Erythroblast (primary cell): Measurements from ENCODE around the gene SP3.

Experiments
- DNase-seq, 2 experiments: peaks; one replicate each; lab custom pipeline; 2025; lab: John Stamatoyannopoulos, UW
- GATA1 ChIP-seq: IDR thresholded peaks from 2 replicates; pipeline ENCODE4 v1.6.1; 2011; ENCODE audit warnings: low read depth, mild to moderate bottlenecking, control low read depth, low read length, moderate library complexity
- POLR2A ChIP-seq: IDR thresholded peaks from 2 replicates; pipeline ENCODE4 v1.6.1; 2011; ENCODE audit warnings: mild to moderate bottlenecking, low read length

Gene SP3

GRCh38 chr2:174003720-174004695 lies 38.8 kb upstream of the SP3 start:
- TF ChIP-seq POLR2A: no peak
- TF ChIP-seq GATA1: no peak
- no peak for DNase-seq

DNA sequence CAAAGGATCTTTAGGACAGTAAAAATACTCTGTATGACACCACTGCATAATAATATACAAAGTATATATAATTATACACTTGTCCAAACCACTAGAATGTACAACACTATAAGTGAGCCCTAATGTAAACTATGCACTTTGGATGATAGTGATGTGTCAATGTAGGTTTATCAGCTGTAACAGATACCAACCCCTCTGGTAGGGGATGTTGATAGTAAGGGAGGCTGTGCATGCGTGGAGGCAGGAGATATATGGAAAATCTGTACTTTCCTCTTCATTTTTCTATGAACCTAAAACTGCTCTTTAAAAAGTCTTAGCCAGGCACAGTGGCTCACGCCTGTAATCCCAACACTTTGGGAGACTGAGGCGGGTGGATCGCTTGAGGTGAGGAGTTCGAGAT lies 37.5 kb upstream of the SP3 start:
- TF ChIP-seq POLR2A (no peak), GATA1 (no peak)

DNA sequence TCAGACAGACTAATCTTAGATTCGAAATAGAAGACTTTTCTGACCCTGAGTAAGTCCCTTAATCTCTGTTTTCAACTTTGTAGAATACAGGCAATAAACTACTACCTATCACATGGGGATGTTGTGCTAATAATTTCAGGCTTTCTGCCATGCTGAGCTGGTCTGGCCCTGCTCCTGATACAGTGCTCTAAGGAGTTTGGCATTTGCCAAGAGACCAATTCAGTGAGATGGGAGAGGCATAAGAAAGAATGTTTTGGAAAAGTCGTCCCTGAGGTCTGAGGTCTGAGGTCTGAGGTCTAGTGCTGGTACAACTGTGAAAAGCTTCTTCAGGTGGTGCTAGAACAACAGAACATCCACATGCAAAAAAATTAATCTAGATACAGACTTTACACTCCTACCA lies 35.9 kb upstream of the SP3 start:
- DNase-seq: no peak
- no peak for TF ChIP-seq GATA1
- no peak for TF ChIP-seq POLR2A

More for the DNA sequence above, 37.5 kb upstream of the SP3 start:
- DNase-seq: peak; percentile 46 to 74

DNA sequence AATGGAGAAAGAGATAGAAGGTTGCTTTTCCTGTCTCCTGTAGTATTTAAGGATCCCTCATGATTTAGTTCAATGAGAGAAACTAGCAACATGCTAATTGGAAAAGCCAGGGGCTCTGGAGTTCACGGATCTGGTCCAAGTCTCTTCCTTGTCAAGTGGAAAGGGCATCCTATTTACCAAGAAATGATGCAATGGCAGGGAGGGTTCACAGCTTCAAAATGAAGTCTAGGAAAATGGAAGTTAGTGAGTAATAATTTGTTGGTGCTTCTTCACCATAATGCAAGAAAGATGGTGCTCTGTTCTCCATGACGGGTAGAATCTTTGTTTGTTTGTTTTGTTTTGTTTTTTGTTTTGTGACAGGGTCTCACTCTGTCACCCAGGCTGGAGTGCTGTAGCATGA lies 34.6 kb upstream of the SP3 start:
- TF ChIP-seq POLR2A: no peak
- TF ChIP-seq GATA1: no peak
- no peak for DNase-seq

DNA sequence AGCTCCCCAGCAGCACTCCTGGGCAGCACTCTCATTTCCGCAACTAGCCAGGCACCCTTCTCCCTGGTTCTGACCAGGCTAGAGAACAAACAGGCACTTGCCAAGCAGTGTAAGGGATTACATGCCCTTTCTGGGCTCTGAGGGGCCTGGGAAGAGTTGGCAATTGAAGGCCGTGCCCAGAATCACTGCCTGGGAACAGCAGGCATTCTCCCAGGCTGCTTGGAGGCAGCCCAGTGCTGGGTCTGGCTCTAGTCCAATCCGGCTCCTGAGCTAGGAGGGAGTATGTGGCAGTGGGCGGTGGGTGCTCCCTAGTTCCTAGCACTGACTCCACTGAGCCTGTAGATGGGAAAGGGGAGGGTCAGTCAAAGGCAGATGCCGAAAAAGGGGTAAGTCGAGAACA lies 34.1 kb upstream of the SP3 start:
- TF ChIP-seq GATA1 (no peak), POLR2A (no peak)
- DNase-seq: no peak

GRCh38 chr2:173998386-173998785 lies 33.2 kb upstream of the SP3 start:
- DNase-seq: no peak

GRCh38 chr2:173997753-173998152 lies 32.6 kb upstream of the SP3 start:
- TF ChIP-seq GATA1: no peak
- no peak for TF ChIP-seq POLR2A
- DNase-seq: no peak

More at GRCh38 chr2:173998386-173998785, 33.2 kb upstream of the SP3 start:
- TF ChIP-seq GATA1: no peak
- no peak for TF ChIP-seq POLR2A

GRCh38 chr2:173997269-173997668 lies 32.1 kb upstream of the SP3 start:
- TF ChIP-seq GATA1: no peak
- TF ChIP-seq POLR2A: no peak
- DNase-seq: no peak

DNA sequence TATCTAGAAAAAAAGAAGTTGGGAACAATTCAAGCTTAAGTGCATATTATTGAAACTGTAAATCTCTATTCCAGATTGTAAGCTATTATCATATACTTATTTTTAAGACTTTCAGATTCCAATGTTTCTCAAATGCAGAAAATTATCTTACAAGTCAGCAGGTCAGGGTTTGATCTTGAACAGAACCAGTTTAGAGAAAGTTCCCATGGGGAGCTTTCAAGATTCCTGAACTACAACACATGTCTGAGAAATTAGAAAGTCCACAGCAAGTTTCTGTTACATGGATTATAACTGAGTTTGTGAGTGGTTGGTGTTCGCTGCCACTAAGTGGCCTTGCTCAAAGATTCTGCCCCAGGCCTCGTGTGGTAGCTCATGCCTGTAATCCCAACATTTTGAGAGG lies 31.6 kb upstream of the SP3 start:
- TF ChIP-seq GATA1 (no peak), POLR2A (no peak)
- no peak for DNase-seq

DNA sequence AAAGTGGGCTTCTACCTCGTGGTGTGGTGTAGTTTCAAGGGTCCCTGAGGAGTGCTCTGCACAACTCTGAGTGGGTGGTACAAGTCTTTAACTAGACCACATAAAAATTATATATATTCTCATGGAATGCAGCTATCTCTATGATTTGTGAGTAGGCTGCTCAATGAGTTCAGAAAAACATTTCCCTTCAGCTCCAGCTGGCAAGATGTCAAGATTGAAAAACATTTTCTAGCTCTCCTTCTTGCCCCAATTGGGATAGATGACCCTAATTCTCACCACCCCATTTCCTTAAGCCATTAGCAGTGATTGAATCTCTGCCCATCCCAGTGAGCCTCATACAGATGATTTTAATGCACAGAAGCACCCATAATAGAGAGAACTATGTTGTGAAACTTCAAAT lies 28.3 kb upstream of the SP3 start:
- TF ChIP-seq GATA1 (no peak), POLR2A (no peak)
- DNase-seq: no peak

GRCh38 chr2:173991856-173992588 lies 26.8 kb upstream of the SP3 start:
- no peak for TF ChIP-seq GATA1
- no peak for TF ChIP-seq POLR2A
- DNase-seq: no peak

GRCh38 chr2:173990970-173991819 lies 26.0 kb upstream of the SP3 start:
- no peak for DNase-seq
- TF ChIP-seq GATA1 (no peak), POLR2A (no peak)

DNA sequence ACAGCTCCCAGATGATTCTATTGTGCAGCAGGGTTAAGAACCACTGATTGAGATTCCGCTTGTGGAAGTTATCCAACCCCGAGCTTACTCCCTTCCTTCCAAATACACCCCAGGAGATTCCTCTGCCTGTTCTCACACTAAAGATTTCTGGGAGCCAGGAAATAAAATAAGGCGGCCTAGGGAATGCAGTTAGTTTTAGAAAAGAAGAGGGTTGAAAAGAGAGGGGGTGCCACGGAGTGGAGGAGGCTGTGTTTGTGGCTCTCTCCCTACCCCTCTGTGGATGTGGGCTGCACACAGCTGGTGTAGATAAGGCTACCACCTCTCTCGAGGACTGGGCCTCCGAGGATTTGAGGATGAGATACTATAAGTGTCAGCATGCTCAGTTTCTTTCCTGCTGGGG lies 25.1 kb upstream of the SP3 start:
- TF ChIP-seq GATA1: no peak
- DNase-seq: no peak
